ENCODE measurements around the gene PGR. TPM values are rescaled to one million over a fixed set of nuclear protein-coding genes. Genes with fewer than 3 reads are reported as not detected.
"Not testable (repeated sequence)": the region's sequence is repeated elsewhere in the genome, so short reads cannot be mapped to it uniquely, and the experiment has no call there.

Gene PGR
- total RNA-seq, 1 donor from 2014 or later = under 0.01 TPM

- H3K27me3 ChIP-seq (ENCODE audit: control insufficient read depth, insufficient read depth, low read length) = no peaks in the 10 kb centered on the region
- H3K4me3 ChIP-seq (ENCODE audit: low read depth, low read length) = no peak overlapping the region
- no peak for DNase-seq (ENCODE audit: low read depth)
- H3K36me3 ChIP-seq (ENCODE audit: control insufficient read depth, insufficient read depth, low read length) = no peaks in the 10 kb centered on the region
- TF ChIP-seq, protein P1, sequence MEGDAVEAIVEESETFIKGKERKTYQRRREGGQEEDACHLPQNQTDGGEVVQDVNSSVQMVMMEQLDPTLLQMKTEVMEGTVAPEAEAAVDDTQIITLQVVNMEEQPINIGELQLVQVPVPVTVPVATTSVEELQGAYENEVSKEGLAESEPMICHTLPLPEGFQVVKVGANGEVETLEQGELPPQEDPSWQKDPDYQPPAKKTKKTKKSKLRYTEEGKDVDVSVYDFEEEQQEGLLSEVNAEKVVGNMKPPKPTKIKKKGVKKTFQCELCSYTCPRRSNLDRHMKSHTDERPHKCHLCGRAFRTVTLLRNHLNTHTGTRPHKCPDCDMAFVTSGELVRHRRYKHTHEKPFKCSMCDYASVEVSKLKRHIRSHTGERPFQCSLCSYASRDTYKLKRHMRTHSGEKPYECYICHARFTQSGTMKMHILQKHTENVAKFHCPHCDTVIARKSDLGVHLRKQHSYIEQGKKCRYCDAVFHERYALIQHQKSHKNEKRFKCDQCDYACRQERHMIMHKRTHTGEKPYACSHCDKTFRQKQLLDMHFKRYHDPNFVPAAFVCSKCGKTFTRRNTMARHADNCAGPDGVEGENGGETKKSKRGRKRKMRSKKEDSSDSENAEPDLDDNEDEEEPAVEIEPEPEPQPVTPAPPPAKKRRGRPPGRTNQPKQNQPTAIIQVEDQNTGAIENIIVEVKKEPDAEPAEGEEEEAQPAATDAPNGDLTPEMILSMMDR (IDR thresholded peaks at IDR 0.05; ENCODE audit: insufficient read depth, low read length, poor library complexity, severe bottlenecking) = no peak
Observed at GRCh38 chr11:101019870-101020269, 109.7 kb downstream of the PGR start.

- no peaks in the 10 kb centered on the region for H3K27me3 ChIP-seq (ENCODE audit: control insufficient read depth, insufficient read depth, low read length)
- H3K4me3 ChIP-seq (ENCODE audit: low read depth, low read length) = no peak overlapping the region
- H3K36me3 ChIP-seq (ENCODE audit: control insufficient read depth, insufficient read depth, low read length) = no peaks in the 10 kb centered on the region
- TF ChIP-seq, protein P1 (IDR thresholded peaks at IDR 0.05; ENCODE audit: insufficient read depth, low read length, poor library complexity, severe bottlenecking) = no peak
- DNase-seq (ENCODE audit: low read depth) = no peak
Observed at GRCh38 chr11:101014600-101015285, 114.9 kb downstream of the PGR start.

- not testable (repeated sequence) for H3K4me3 ChIP-seq (ENCODE audit: low read depth, low read length); DNase-seq (ENCODE audit: low read depth); H3K36me3 ChIP-seq (ENCODE audit: control insufficient read depth, insufficient read depth, low read length); H3K27me3 ChIP-seq (ENCODE audit: control insufficient read depth, insufficient read depth, low read length)
Observed at GRCh38 chr11:101013702-101014101, 115.9 kb downstream of the PGR start.

DNA sequence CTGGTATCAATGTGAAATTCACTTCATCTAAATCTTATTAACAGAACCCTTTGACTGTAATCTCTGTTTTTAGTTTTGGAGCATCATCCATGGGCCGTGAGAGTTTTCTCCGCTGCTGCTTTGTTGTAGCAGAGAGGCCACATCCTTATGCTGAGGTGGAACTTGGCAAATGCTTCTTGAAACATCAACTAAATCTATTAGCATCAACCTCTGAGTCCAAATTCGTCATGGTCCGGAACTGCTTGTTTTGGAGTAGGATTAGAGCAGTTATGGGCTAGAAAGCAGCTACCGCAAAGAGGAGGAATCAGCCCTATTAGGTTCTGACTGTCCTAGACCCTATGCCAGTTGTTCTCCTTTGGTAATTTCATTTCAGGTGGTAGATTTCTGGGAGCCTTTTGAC is 117.7 kb downstream of the PGR start:
- no peak for DNase-seq (ENCODE audit: low read depth)
- TF ChIP-seq, protein P1 (IDR thresholded peaks at IDR 0.05; ENCODE audit: insufficient read depth, low read length, poor library complexity, severe bottlenecking) = no peak
- Histone ChIP-seq H3K36me3 (ENCODE audit: control insufficient read depth, insufficient read depth, low read length) (no peaks in the 10 kb centered on the region), H3K4me3 (ENCODE audit: low read depth, low read length) (no peak overlapping the region), H3K27me3 (ENCODE audit: control insufficient read depth, insufficient read depth, low read length) (no peaks in the 10 kb centered on the region)

DNA sequence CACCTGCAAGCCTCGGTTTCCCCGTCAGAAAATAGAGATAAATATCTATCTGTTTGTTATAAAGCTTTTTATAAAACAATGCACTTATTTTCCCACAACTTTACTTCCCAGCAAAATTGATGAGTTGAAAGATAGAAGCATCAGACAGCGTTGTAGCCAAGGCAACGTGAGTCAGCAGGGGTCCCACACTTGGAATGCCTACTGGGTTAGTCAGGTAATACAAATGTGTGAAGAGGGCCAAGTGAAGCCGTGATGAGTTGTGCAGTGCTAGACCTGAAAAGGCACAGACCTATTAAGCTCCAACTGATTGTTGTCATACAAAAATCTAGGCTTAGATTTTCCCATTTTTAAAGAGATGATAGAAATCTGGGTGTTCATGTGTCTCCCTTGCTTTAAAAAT is 118.7 kb downstream of the PGR start:
- TF ChIP-seq, protein P1 (IDR thresholded peaks at IDR 0.05; ENCODE audit: insufficient read depth, low read length, poor library complexity, severe bottlenecking) = no peak
- H3K27me3 ChIP-seq (ENCODE audit: control insufficient read depth, insufficient read depth, low read length) = no peaks in the 10 kb centered on the region
- no peak overlapping the region for H3K4me3 ChIP-seq (ENCODE audit: low read depth, low read length)
- H3K36me3 ChIP-seq (ENCODE audit: control insufficient read depth, insufficient read depth, low read length) = no peaks in the 10 kb centered on the region
- DNase-seq (ENCODE audit: low read depth) = no peak

- no peaks in the 10 kb centered on the region for H3K27me3 ChIP-seq (ENCODE audit: control insufficient read depth, insufficient read depth, low read length)
- no peak overlapping the region for H3K4me3 ChIP-seq (ENCODE audit: low read depth, low read length)
- TF ChIP-seq, protein P1 (IDR thresholded peaks at IDR 0.05; ENCODE audit: insufficient read depth, low read length, poor library complexity, severe bottlenecking) = no peak
- no peaks in the 10 kb centered on the region for H3K36me3 ChIP-seq (ENCODE audit: control insufficient read depth, insufficient read depth, low read length)
- no peak for DNase-seq (ENCODE audit: low read depth)
Observed at GRCh38 chr11:101009690-101010055, 119.9 kb downstream of the PGR start.

Measured in kidney epithelial cell (primary cell).